Esophagus (tissue), 2 donors: ENCODE data around the gene ACVRL1. TPM values are rescaled to one million over a fixed set of nuclear protein-coding genes. Genes with fewer than 3 reads are reported as not detected.

Experiments used
- H3K27ac ChIP-seq, 2 donors: one replicate each; pipeline ENCODE4 v1.5.1; 2013; ENCODE audit warnings: low read depth in 2 of 2, mild to moderate bottlenecking in 2 of 2, inconsistent platforms in 1 of 2, low read length in 1 of 2, moderate library complexity in 1 of 2
- H3K27me3 ChIP-seq, 2 donors: one replicate each; pipeline ENCODE4 v1.6.1; 2013; ENCODE audit warnings: low read length in 2 of 2, control low read depth in 1 of 2, mild to moderate bottlenecking in 1 of 2; ENCODE audit not compliant: insufficient read depth in 2 of 2, control insufficient read depth in 1 of 2
- H3K36me3 ChIP-seq, 2 donors: one replicate each; pipeline ENCODE4 v1.6.1; 2013; ENCODE audit warnings: low read length in 1 of 2; ENCODE audit not compliant: control insufficient read depth in 2 of 2, insufficient read depth in 2 of 2
- H3K4me1 ChIP-seq, 2 donors: one replicate each; pipeline ENCODE4 v1.6.1; 2013; ENCODE audit warnings: low read length in 1 of 2; ENCODE audit not compliant: control insufficient read depth in 2 of 2, insufficient read depth in 2 of 2
- H3K4me3 ChIP-seq, 2 donors: one replicate each; pipeline ENCODE4 v1.5.1; 2013; ENCODE audit warnings: low read length in 2 of 2, mild to moderate bottlenecking in 2 of 2, low read depth in 1 of 2, moderate library complexity in 1 of 2
- H3K9me3 ChIP-seq, 2 donors: one replicate each; pipeline ENCODE4 v1.6.1; 2013; ENCODE audit warnings: mild to moderate bottlenecking in 2 of 2, low read depth in 1 of 2, low read length in 1 of 2, moderate library complexity in 1 of 2; ENCODE audit not compliant: control insufficient read depth in 2 of 2, insufficient read depth in 1 of 2
- WGBS, 2 donors: extraction: QIAGEN DNeasy Blood & Tissue Kit; methylation state at CpG; one replicate each; pipeline ENCODE4 v1.1.7; 2013; 5-methylcytosine and 5-hydroxymethylcytosine counted together
- polyA plus RNA-seq, 2 donors: library from polyadenylated mRNA; stranded (reverse); fragments of 200-250 nt; gene quantifications; one replicate each; pipeline ENCODE4 v1.2.3, GENCODE V29; 2013
- donor health status: healthy with polysubstance abuse.
- donor health status: Bipolar disorder and iron deficiency.

The ACVRL1 gene
- polyA plus RNA-seq, 2 donors: 3.4 to 5.2 TPM

- Histone ChIP-seq H3K27ac (no peak overlapping the region), H3K27me3 (peaks cover 0 to 6% of the 10 kb centered on the region in 2 donors)
These were observed 40.5 kb upstream of the ACVRL1 start for GRCh38 chr12:51866762-51867161.

DNA sequence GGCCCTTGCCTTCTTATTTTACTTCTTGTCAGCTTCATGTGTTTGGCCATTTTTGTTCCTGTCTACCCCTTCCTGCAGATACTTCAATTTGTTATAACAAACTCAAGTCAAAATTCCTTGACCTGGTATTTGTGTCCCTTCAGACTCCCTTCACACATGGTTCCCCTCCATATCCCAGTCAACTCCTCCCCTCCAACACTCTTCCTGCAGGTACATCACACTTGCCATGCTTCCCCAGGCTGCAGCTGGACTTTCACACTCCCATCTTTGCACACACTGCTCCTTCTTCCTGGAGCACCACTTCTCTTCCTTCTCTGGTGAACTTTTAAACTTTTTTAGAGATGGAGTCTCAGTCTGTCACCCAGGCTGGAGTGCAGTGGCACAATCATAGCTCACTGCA, 39.9 kb upstream of the ACVRL1 start:
- H3K4me1 ChIP-seq: peaks cover 0 to 4% of the 10 kb centered on the region in 2 donors
- H3K27ac ChIP-seq: no peak overlapping the region
- H3K27me3 ChIP-seq: peaks cover 0 to 6% of the 10 kb centered on the region in 2 donors
- H3K36me3 ChIP-seq: no peaks in the 10 kb centered on the region
- no peak overlapping the region for H3K4me3 ChIP-seq
- peaks cover 0 to 2% of the 10 kb centered on the region in 2 donors for H3K9me3 ChIP-seq

More at GRCh38 chr12:51866762-51867161, 40.5 kb upstream of the ACVRL1 start:
- Histone ChIP-seq H3K4me3 (no peak overlapping the region), H3K9me3 (peaks cover 0 to 2% of the 10 kb centered on the region in 2 donors), H3K36me3 (no peaks in the 10 kb centered on the region), H3K4me1 (peaks cover 0 to 4% of the 10 kb centered on the region in 2 donors)
- 91 to 94% methylated on average over 8 of the region's 8 CpGs for WGBS, 2 donors

DNA sequence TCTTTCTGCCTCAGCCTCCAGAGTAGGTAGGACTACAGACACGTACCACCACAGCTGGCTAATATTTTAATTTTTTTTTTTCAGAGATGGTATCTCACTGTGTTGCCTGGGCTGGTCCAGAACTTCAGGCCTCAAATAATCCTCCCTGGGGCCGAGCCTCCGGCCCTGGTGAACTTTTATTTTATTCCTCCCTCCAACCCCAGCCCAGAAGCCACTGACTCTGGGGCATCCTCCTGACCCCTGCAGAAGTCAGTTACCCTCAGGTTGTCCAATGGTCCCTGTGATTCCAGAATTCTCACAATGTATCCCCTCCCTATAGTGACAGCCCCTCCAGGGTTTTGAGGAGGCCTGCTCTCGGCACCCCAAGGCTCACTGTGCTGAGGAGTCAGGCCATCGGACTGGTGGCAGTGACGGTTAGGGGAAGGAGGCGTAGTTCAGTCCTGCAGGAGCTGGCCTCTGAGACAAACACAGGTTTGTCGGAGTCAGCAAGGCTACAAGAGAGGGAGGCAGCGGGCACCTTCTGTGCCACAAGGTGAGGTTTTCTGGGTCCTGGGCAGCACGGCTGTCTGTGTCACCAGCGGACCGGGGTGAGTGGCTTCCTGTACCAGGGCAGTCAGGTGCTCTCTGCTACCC, 39.4 kb upstream of the ACVRL1 start:
- Histone ChIP-seq H3K4me3 (no peak overlapping the region), H3K4me1 (peaks cover 0 to 4% of the 10 kb centered on the region in 2 donors), H3K36me3 (no peaks in the 10 kb centered on the region), H3K27ac (no peak overlapping the region), H3K9me3 (peaks cover 0 to 2% of the 10 kb centered on the region in 2 donors), H3K27me3 (peaks cover 0 to 6% of the 10 kb centered on the region in 2 donors)
- 92 to 95% methylated on average over 12 of the region's 12 CpGs for WGBS, 2 donors

DNA sequence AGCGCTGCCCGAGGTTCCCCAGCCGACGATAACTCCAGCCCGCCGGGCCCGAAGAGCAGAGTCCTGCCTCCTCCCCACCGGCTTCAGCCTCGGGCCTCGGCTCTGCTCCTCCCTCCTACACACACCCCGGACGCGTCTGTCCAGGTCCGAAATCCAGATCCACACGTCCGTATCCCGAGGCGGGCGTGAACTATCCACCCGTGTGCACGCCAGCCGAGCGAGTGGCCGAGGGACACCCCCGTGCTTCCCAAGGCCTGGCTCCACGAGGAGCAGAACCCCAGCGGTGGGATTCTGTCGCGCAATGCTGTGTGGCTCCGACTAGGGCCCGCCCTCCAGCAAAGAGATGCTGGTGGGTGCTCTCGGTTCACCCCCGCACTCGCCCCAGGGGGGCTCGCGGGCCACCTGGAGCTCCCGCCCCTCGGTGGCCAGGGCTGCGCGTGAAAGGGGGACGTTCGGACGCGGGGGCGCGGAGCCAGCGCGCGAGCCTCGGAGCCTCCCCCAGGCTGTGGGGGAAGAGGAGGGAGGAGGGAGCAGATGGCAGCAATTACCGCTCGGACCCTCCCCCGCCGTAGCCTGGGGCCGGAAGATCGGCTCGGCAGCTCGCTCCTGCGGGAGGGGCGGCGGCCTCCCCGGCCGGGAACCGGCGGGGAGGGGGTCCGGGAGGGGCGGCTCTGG, 38.3 kb upstream of the ACVRL1 start:
- Histone ChIP-seq H3K36me3 (no peaks in the 10 kb centered on the region), H3K27ac (no peak overlapping the region), H3K27me3 (peaks cover 0 to 6% of the 10 kb centered on the region in 2 donors), H3K4me1 (peaks cover 0 to 4% of the 10 kb centered on the region in 2 donors), H3K9me3 (peaks cover 0 to 2% of the 10 kb centered on the region in 2 donors), H3K4me3 (peak overlapping the region; percentile 7 to 18)
- WGBS, 2 donors: 5% methylated on average over 62 to 67 of the region's 67 CpGs

DNA sequence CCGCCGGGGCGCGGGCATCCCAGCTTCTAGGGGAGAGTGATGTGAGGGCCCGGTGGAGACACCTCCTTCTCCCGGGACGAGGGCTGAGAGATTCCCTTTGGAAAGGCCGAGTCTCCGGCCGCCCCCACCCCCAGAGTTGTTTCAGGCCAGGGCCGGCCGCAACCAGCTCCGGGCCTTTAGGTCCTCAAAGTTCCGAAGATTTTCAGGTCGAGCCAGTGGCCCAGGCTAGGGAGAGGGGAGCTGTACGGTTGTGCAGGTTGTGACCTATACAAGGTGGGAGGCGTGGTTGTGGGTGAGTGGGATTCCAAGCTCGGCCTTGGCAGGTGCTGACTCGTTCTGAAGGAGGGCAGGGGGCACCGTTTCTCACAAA, 37.8 kb upstream of the ACVRL1 start:
- 26 to 48% methylated on average over 16 to 20 of the region's 20 CpGs for WGBS, 2 donors
- no peak overlapping the region for H3K4me3 ChIP-seq
- no peaks in the 10 kb centered on the region for H3K36me3 ChIP-seq
- H3K27me3 ChIP-seq: peaks cover 0 to 6% of the 10 kb centered on the region in 2 donors
- peaks cover 0 to 2% of the 10 kb centered on the region in 2 donors for H3K9me3 ChIP-seq
- H3K27ac ChIP-seq: no peak overlapping the region
- peaks cover 0 to 4% of the 10 kb centered on the region in 2 donors for H3K4me1 ChIP-seq

GRCh38 chr12:51869931-51870330, 37.4 kb upstream of the ACVRL1 start:
- WGBS, 2 donors: 72 to 78% methylated on average over 3 of the region's 3 CpGs
- H3K36me3 ChIP-seq: no peaks in the 10 kb centered on the region
- H3K4me3 ChIP-seq: no peak overlapping the region
- peaks cover 0 to 4% of the 10 kb centered on the region in 2 donors for H3K4me1 ChIP-seq
- H3K27me3 ChIP-seq: peaks cover 0 to 6% of the 10 kb centered on the region in 2 donors
- no peak overlapping the region for H3K27ac ChIP-seq
- H3K9me3 ChIP-seq: peaks cover 0 to 2% of the 10 kb centered on the region in 2 donors

- 61 to 65% methylated on average over 4 of the region's 4 CpGs for WGBS, 2 donors
- Histone ChIP-seq H3K4me1 (peaks cover 0 to 4% of the 10 kb centered on the region in 2 donors), H3K9me3 (peaks cover 0 to 2% of the 10 kb centered on the region in 2 donors), H3K4me3 (no peak overlapping the region), H3K27me3 (peaks cover 0 to 6% of the 10 kb centered on the region in 2 donors), H3K27ac (no peak overlapping the region), H3K36me3 (no peaks in the 10 kb centered on the region)
These were observed 36.8 kb upstream of the ACVRL1 start for GRCh38 chr12:51870504-51870903.

DNA sequence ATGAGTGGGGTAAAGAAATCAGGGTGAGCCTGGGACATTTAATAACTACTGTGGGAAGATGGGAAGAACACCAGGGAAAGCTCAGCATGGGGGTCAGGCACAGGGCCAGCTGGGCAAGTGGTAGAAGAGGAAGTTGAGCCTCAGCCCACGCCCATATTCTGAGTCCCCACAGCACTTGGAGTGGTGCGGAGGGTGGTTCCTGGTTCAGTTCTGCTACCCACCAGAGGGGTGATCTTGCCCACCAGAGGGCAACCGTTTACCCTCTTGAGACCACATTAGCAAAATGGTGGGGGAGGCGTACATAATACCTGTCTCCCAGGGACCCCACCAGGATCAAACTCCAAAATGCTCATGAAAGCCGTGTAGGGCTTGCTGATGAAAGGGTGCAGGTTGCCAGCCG, 36.2 kb upstream of the ACVRL1 start:
- Histone ChIP-seq H3K27ac (no peak overlapping the region), H3K27me3 (peaks cover 0 to 6% of the 10 kb centered on the region in 2 donors), H3K36me3 (no peaks in the 10 kb centered on the region), H3K4me1 (peaks cover 0 to 4% of the 10 kb centered on the region in 2 donors), H3K9me3 (peaks cover 0 to 2% of the 10 kb centered on the region in 2 donors), H3K4me3 (no peak overlapping the region)
- 76 to 77% methylated on average over 6 of the region's 6 CpGs for WGBS, 2 donors

DNA sequence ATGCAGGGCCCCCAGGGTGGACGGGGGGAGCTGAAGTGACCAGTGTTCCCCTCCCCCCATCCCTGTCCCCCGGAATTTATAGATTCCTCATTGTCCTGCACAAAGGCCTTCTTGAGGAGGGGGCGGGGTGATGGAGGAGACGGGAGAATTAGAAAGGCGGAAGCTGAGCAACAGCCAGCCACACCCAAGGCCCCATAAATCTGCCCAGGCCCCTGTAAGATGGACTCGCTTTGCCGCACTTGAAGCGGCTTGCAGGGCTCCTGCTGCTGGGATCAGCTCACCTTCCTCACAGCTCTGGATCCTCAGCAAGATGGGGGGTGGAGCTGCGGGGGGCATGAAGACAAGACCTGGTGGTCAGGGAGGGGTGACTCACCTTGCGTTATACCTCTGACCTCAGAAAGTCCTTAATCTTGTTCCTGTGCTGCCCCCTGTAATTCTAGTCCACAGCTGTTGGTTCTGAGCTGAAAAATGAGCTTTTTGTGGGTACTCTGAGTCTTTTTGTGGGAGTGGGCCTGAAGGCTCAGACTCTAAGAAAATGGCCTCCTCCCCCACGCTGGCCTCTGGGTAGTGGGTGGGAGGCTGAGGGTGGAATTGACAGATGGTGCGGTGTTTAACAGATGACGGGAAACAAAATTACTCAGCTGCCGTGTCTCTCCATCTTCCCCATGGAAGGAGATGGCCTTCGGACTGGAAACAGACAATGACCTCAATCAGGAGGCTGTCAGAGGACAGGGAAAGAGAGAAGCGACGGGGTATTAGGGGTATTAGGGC, 35.2 kb upstream of the ACVRL1 start:
- Histone ChIP-seq H3K4me3 (no peak overlapping the region), H3K36me3 (no peaks in the 10 kb centered on the region), H3K27me3 (peaks cover 0 to 6% of the 10 kb centered on the region in 2 donors), H3K4me1 (peaks cover 0 to 4% of the 10 kb centered on the region in 2 donors), H3K9me3 (peaks cover 0 to 2% of the 10 kb centered on the region in 2 donors), H3K27ac (no peak overlapping the region)
- WGBS, 2 donors: 77 to 80% methylated on average over 17 of the region's 17 CpGs
